Vagina (tissue), 2 donors: Measurements from ENCODE around the gene COG1. TPM values are rescaled to one million over a fixed set of nuclear protein-coding genes. Genes with fewer than 3 reads are reported as not detected.

Experiments
- DNase-seq, 2 donors: peaks; one replicate each; pipeline ENCODE4 v3.0.0-alpha.2; 2017; ENCODE audit errors: extremely low spot score in 2 of 2
- H3K27ac ChIP-seq: fragments of 200-600 bp; sonication (generic); one replicate; pipeline ENCODE4 v1.5.1; 2019
- H3K27me3 ChIP-seq: fragments of 200-600 bp; sonication (generic); one replicate; pipeline ENCODE4 v1.5.1; 2019
- H3K36me3 ChIP-seq, 2 donors: fragments of 200-600 bp; sonication (generic); one replicate each; pipeline ENCODE4 v1.5.1; 2017 to 2019
- H3K4me1 ChIP-seq: fragments of 200-600 bp; sonication (generic); one replicate; pipeline ENCODE4 v1.5.1; 2019
- H3K4me3 ChIP-seq, 2 donors: fragments of 200-600 bp; sonication (generic); 1 replicate in 1 of 2; 2 replicates in 1 of 2; pipeline ENCODE4 v1.5.1; 2016 to 2019
- H3K9me3 ChIP-seq: fragments of 200-600 bp; sonication (generic); one replicate; pipeline ENCODE4 v1.5.1; 2019
- POLR2A ChIP-seq, 2 donors: fragments of 450-650 bp; IDR thresholded peaks; one replicate each; pipeline ENCODE4 v1.6.1; 2017; ENCODE audit warnings: antibody characterized with exemption in 2 of 2, mild to moderate bottlenecking in 2 of 2, moderate library complexity in 2 of 2
- POLR2AphosphoS5 ChIP-seq, 2 donors: sonication (generic); formaldehyde crosslinking; IDR thresholded peaks; one replicate each; pipeline ENCODE4 v1.9.0; 2017; ENCODE audit warnings: antibody characterized with exemption in 2 of 2, mild to moderate bottlenecking in 2 of 2, low read depth in 1 of 2; ENCODE audit not compliant: insufficient read depth in 1 of 2
- intact Hi-C: fragments of 100-400 bp; cut with DNase I; formaldehyde crosslinking; loops from one replicate; pipeline ENCODE4 v1.15.1; 2023
- total RNA-seq: library from RNA; depleted of rRNA; stranded (reverse); fragments of >200 nt; gene quantifications from one replicate; pipeline ENCODE4 v1.2.3, GENCODE V29; 2016
- TF ChIP-seq, protein P1 (sequence below), 3 experiments: fragments of 450-650 bp in 2 of 3; fragments of 200-600 bp in 1 of 3; sonication (generic) in 1 of 3; IDR thresholded peaks; one replicate each; pipeline ENCODE4 v1.5.1; 2017 to 2019; ENCODE audit warnings: antibody characterized with exemption in 3 of 3, mild to moderate bottlenecking in 2 of 3, moderate library complexity in 2 of 3

The COG1 gene
- total RNA-seq, 1 donor from 2014 or later = 30.9 TPM

DNA sequence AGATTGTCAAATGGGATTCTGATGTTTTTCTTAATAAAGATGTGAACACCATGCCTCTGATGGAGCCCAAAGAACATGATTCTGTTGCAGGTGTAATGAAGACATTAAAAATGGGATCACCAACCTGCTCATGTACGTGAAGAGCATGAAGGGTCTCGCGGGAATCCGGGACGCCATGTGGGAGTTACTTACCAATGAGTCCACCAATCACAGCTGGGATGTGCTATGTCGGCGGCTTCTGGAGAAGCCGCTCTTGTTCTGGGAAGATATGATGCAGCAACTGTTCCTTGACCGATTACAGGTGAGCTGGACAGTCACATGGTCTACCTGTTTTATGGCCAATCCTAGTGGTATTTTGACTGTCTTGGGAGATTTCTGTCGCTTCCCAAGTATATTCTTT, 7.6 kb downstream of the COG1 start:
- H3K4me3 ChIP-seq = no peak overlapping the region
- H3K36me3 ChIP-seq = peaks cover 0 to 73% of the 10 kb centered on the region in 2 donors
- H3K27ac ChIP-seq = no peak overlapping the region
- TF ChIP-seq, protein P1, sequence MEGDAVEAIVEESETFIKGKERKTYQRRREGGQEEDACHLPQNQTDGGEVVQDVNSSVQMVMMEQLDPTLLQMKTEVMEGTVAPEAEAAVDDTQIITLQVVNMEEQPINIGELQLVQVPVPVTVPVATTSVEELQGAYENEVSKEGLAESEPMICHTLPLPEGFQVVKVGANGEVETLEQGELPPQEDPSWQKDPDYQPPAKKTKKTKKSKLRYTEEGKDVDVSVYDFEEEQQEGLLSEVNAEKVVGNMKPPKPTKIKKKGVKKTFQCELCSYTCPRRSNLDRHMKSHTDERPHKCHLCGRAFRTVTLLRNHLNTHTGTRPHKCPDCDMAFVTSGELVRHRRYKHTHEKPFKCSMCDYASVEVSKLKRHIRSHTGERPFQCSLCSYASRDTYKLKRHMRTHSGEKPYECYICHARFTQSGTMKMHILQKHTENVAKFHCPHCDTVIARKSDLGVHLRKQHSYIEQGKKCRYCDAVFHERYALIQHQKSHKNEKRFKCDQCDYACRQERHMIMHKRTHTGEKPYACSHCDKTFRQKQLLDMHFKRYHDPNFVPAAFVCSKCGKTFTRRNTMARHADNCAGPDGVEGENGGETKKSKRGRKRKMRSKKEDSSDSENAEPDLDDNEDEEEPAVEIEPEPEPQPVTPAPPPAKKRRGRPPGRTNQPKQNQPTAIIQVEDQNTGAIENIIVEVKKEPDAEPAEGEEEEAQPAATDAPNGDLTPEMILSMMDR (IDR thresholded peaks at IDR 0.05) = no peak
- no peak for TF ChIP-seq POLR2AphosphoS5 (IDR thresholded peaks at IDR 0.05; ENCODE audit: insufficient read depth in 1 of 2, low read depth in 1 of 2)
- intact Hi-C loops = no loop called here
- peaks cover under 1% of the 10 kb centered on the region for H3K4me1 ChIP-seq
- no peaks in the 10 kb centered on the region for H3K27me3 ChIP-seq
- no peak for DNase-seq
- H3K9me3 ChIP-seq = no peaks in the 10 kb centered on the region

DNA sequence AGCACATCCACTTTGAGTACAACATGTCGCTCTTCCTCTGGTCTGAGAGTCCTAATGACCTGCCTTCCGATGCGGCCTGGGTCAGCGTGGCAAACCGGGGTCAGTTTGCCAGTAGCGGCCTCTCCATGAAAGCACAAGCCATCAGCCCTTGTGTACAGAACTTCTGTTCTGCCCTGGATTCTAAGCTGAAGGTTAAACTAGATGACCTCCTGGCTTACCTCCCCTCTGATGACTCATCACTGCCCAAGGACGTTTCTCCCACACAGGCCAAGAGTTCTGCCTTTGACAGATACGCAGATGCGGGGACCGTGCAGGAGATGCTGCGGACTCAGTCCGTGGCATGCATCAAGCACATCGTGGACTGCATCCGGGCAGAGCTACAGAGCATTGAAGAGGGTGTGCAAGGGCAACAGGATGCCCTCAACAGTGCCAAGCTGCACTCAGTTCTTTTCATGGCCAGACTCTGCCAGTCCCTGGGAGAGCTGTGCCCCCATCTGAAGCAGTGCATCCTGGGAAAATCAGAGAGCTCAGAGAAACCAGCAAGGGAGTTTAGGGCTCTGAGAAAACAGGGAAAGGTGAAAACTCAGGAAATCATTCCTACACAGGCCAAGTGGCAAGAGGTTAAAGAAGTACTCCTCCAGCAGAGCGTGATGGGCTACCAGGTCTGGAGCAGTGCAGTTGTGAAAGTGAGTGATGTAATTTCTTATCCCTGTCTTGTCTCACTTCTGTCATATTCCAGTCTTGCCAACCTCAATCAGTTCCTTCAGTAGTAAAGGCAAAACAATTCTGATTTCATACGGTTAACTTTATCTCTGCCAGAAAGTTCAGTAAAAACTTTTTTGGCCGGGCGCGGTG, 8.6 kb downstream of the COG1 start:
- H3K4me1 ChIP-seq = no peaks in the 10 kb centered on the region
- intact Hi-C loops = no loop called here
- TF ChIP-seq POLR2AphosphoS5 (IDR thresholded peaks at IDR 0.05; ENCODE audit: insufficient read depth in 1 of 2, low read depth in 1 of 2) = no peak
- TF ChIP-seq POLR2A (IDR thresholded peaks at IDR 0.05) = no peak
- TF ChIP-seq, protein P1 (IDR thresholded peaks at IDR 0.05) = no peak
- peaks cover 0 to 81% of the 10 kb centered on the region in 2 donors for H3K36me3 ChIP-seq
- no peaks in the 10 kb centered on the region for H3K27me3 ChIP-seq
- H3K9me3 ChIP-seq = no peaks in the 10 kb centered on the region
- no peak overlapping the region for H3K27ac ChIP-seq
- no peak overlapping the region for H3K4me3 ChIP-seq
- no peak for DNase-seq

DNA sequence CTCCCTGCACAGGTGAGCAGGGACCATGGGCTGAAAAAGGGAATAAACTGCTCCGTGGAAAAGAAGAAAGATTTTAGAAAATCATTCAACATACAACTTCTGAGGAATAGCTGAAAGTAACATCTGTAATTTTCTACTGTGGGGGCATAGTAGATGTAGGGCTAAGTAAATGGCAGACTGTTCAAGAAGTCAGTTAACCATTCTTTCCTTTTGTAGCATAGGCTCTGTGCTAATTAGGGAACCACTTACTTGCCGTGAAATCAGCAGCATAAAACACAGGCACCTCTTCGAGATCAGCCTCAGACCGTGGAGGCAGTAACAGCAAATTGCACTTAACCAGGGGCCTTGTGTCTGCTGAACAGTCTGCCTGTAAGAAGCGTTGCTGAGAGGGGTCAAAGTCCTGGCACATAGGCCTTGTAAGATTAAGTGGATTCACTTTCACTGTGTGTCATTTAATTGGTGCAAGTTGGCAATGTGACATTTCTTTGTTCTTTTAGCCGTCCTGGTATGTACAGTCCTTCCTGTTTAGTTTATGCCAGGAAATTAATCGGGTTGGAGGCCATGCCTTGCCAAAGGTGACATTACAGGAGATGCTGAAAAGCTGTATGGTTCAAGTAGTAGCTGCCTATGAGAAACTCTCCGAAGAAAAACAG, 10.4 kb downstream of the COG1 start:
- Histone ChIP-seq H3K9me3 (no peaks in the 10 kb centered on the region), H3K4me3 (no peak overlapping the region), H3K36me3 (peaks cover 3 to 81% of the 10 kb centered on the region in 2 donors), H3K27ac (no peak overlapping the region), H3K27me3 (no peaks in the 10 kb centered on the region), H3K4me1 (no peaks in the 10 kb centered on the region)
- intact Hi-C loops = no loop called here
- DNase-seq = no peak
- no peak for TF ChIP-seq POLR2A (IDR thresholded peaks at IDR 0.05)
- TF ChIP-seq, protein P1 (IDR thresholded peaks at IDR 0.05) = no peak
- TF ChIP-seq POLR2AphosphoS5 (IDR thresholded peaks at IDR 0.05; ENCODE audit: insufficient read depth in 1 of 2, low read depth in 1 of 2) = no peak

DNA sequence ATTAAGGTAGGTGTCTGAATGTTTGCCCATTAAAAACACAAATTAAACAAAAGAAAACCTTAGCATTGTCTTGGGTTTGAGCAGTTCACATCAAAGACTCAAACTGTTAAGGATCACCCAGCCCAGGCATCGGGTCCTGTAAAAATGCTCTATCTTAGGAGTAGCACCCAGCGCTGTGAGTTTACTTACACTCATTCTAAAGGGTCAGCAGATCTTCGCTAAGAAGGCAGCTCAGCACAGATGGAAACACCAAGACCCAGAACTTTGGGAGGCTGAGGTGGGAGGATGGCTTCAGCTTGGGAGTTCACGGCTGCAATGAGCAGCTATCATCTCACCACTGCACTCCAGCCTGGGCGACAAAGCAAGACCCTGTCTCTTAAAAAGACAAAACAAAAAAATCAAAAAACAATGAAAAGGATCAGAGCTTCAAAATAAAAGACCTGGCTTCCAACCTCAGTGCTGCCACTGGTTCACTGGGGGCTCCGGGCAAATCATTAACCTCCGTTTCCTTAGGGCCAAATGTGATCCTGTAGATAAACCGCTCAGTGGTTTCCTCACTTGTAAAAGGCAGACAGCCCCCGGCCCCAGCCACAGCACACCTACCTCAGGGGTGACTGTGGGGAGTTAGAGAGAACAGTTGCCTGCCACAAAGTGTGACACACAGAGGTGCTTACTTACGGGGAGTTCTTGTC, 11.1 kb downstream of the COG1 start:
- Histone ChIP-seq H3K4me1 (no peaks in the 10 kb centered on the region), H3K4me3 (no peak overlapping the region), H3K36me3 (peaks cover 3 to 81% of the 10 kb centered on the region in 2 donors), H3K9me3 (no peaks in the 10 kb centered on the region), H3K27ac (no peak overlapping the region), H3K27me3 (no peaks in the 10 kb centered on the region)
- DNase-seq = no peak
- TF ChIP-seq POLR2AphosphoS5 (IDR thresholded peaks at IDR 0.05; ENCODE audit: insufficient read depth in 1 of 2, low read depth in 1 of 2) = no peak
- TF ChIP-seq, protein P1 (IDR thresholded peaks at IDR 0.05) = no peak
- no peak for TF ChIP-seq POLR2A (IDR thresholded peaks at IDR 0.05)
- intact Hi-C loops = no loop called here
